Fibroblast of the aortic adventitia (primary cell): ENCODE data around the gene TBC1D22A. TPM values are rescaled to one million over a fixed set of nuclear protein-coding genes. Genes with fewer than 3 reads are reported as not detected.
"Not testable (repeated sequence)": the region's sequence is repeated elsewhere in the genome, so short reads cannot be mapped to it uniquely, and the experiment has no call there.

ENCODE experiments used
- DNase-seq: peaks from one replicate; pipeline ENCODE4 v3.0.0-alpha.2; 2010; ENCODE audit warnings: low read depth
- H3K4me3 ChIP-seq: 2 replicates; pipeline ENCODE4 v1.5.1; 2011; ENCODE audit warnings: low read depth, mild to moderate bottlenecking, control low read depth, low read length, moderate library complexity
- total RNA-seq: library from RNA; depleted of rRNA; stranded (reverse); fragments of >200 nt; gene quantifications from 2 replicates; pipeline ENCODE4 v1.2.3, GENCODE V29; 2012; ENCODE audit warnings: low replicate concordance
- TF ChIP-seq, protein P1 (sequence below): IDR thresholded peaks from 2 replicates; pipeline ENCODE4 v1.5.1; 2011; ENCODE audit warnings: mild to moderate bottlenecking, low read length, control low read depth, inconsistent platforms; ENCODE audit not compliant: insufficient read depth

Gene TBC1D22A
- total RNA-seq, 1 donor, result 13.8 TPM

DNA sequence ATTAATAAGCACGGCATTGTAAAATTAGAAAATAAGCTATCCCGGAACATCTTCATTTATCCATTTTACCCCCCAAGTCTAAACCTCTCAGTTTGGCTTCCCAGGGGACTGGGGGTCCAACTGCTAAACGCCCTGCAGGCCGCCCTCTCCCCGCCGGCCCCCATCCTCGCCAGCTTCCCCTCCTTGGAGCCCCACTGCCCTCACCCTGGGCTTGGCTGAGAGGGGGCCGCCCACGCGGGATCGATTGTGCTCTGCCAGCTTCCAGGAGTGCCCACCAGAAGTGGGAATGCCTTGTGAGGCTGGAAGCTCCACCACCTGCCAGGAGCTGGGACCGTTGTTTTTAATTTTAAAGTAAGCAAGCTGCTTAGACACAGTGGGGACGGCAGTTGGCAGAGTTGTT, 353.5 kb downstream of the TBC1D22A start:
- TF ChIP-seq, protein P1, sequence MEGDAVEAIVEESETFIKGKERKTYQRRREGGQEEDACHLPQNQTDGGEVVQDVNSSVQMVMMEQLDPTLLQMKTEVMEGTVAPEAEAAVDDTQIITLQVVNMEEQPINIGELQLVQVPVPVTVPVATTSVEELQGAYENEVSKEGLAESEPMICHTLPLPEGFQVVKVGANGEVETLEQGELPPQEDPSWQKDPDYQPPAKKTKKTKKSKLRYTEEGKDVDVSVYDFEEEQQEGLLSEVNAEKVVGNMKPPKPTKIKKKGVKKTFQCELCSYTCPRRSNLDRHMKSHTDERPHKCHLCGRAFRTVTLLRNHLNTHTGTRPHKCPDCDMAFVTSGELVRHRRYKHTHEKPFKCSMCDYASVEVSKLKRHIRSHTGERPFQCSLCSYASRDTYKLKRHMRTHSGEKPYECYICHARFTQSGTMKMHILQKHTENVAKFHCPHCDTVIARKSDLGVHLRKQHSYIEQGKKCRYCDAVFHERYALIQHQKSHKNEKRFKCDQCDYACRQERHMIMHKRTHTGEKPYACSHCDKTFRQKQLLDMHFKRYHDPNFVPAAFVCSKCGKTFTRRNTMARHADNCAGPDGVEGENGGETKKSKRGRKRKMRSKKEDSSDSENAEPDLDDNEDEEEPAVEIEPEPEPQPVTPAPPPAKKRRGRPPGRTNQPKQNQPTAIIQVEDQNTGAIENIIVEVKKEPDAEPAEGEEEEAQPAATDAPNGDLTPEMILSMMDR, result no peak
- H3K4me3 ChIP-seq, result no peak overlapping the region
- DNase-seq, result no peak

DNA sequence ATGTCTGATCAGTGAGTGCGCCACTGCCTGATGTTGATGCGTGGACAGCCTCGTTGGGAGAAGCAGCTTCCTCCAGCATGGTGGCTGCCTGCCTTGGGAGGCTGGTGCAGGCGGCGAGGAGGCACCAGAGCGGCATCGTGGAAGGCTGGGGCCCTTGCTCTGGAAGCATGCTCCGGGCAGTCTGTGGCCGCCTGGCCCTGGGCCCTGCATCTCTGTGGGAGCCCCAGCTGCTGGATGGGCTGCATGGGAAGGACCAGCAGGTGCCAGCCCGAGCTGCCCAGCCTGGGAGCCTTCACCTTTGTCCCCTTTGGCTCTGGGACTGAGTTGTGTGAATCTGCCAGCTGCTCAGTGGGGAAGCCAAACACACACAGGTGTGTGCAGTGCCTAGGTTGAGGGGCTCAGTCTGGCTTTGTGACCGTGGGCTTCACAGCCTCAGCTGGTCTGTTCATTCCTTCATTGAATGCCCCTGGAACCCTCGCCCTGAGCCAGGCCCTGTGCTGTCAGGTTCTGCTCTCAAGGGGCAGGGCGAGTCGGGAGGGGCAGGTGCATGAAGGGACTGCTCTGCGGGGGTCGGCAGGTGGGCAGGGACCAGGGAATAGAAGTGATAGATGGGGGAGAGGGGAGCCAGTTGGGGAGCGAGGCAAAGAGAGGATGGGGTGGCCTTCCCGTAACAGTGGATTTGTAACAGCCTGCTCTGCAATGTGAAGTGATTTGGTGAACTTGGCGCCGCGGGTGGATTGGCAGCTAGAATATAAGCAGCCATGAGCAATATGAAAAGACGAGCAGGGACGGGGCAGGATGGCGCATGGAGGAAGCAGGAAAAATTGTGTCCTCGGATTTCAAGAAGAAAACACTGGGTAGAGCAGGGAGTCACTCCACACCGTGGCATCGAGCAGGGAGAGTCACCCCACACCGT, 354.2 kb downstream of the TBC1D22A start:
- H3K4me3 ChIP-seq, result no peak overlapping the region
- TF ChIP-seq, protein P1, result no peak
- DNase-seq, result no peak

DNA sequence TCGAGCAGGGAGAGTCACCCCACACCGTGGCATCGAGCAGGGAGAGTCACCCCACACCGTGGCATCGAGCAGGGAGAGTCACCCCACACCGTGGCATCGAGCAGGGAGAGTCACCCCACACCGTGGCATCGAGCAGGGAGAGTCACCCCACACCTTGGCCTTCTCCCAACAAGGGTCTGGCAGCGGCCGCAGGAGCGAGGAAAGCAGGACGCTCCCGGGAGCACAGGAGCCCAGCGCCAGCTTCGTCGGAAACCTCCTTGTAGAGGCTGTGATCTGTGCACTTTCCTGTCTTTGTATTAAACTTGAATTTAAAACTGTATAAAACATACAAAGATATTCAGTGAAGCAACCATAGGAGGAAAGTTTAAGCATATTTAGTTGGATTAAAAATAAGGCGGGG, 355.0 kb downstream of the TBC1D22A start:
- not testable (repeated sequence) for DNase-seq, H3K4me3 ChIP-seq

DNA sequence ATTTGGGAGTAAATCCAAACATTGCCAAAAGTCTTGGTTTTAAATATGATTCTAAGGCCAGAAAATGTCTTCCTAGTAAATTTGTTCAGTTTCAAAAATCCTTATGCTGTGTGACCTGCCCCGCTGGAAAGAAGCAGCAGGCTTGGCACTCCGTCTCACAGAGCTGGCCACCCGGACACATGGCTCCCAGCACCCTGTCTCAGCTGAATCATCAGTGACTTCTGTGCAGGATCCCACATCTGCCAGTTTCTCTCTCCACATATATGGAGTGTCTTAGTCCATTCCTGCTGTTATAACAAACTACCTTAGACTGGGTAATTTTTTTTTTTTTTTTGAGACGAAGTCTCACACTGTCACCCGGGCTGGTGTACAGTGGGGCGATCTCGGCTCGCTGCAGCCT, 356.7 kb downstream of the TBC1D22A start:
- DNase-seq, result no peak
- no peak overlapping the region for H3K4me3 ChIP-seq
- TF ChIP-seq, protein P1, result no peak

DNA sequence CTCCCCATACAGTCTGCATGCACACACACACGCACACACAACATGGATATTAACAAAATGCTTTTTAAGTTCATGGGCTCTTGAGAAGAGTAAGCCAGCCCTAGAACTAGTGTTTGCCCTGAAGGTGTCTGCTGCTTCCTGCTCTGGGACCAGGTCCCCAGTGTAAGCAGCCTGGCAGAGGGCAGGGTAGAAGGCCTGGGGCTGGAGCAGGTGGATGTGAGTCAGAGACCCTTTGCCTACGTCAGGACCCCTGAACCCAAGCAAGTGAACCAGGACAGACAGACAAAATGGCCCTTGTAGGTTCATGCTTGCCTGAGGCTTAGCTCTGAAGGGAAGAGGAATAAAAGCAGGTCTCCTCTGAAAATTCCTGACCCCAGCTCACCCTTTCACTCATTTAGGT, 357.9 kb downstream of the TBC1D22A start:
- H3K4me3 ChIP-seq, result no peak overlapping the region

DNA sequence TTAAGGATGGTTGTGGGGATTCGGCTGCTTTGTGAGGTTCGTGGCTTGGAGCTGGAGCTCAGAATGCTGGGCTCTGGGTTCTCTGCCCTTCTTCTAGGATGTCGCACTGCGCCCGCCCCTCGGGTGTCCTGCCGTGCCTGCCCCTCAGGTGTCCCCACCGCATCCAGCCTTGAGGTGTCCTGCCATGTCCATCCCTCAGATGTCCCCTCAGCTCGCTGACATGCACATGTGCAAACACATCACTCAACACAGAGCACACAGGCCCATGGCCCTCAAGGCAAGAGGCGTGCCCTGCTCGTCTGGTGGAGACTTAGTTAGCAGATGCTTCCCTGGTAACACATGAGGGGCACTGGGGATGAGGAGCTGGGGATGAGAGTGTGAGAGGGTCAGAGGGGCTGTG, 359.3 kb downstream of the TBC1D22A start:
- H3K4me3 ChIP-seq, result no peak overlapping the region
- no peak for DNase-seq
- TF ChIP-seq, protein P1, result no peak

More for the DNA sequence above, 357.9 kb downstream of the TBC1D22A start:
- TF ChIP-seq, protein P1, result no peak
- no peak for DNase-seq

DNA sequence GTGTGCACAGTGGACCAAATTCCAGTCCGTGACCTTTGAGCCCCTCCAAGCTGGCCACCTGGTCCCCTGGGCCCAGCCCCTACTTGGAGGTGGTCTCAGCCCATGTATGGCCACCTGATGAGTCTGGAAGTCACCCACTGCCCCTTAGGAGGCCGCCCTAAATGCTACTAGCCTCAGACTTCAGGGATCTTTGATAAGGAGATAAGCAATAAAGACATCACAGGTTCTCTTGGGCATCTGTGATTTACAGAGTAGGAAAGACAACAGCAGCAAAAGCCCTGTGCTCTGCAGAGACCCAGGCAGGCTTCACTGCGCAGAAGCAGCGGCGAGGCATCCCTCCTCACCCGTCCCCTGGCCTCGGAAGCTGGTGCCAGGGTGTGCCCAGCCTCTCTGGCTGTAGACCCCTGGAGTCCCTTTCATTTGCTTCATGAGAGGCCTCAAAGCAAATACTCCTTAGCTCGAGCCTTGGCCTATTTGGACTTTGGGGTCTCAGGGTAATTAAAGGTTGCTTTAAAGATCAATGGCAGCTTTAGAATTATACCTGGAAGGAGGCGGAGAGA, 360.1 kb downstream of the TBC1D22A start:
- TF ChIP-seq, protein P1, result no peak
- no peak for DNase-seq
- H3K4me3 ChIP-seq, result no peak overlapping the region
